HG03196 (cell line): Measurements from ENCODE around the gene ACOT8.
"Not testable (repeated sequence)": the region's sequence is repeated elsewhere in the genome, so short reads cannot be mapped to it uniquely, and the experiment has no call there.

Experiments used
- ATAC-seq: cut with Tn5 transposase; IDR thresholded peaks from one replicate; pipeline ENCODE4 v1.9.1; 2021; ENCODE audit not compliant: unreplicated experiment

Gene ACOT8

GRCh38 chr20:45857114-45857881 is at the start of gene ACOT8, which contains the start of gene ZSWIM3:
ACOT8 (minus strand) TSS chr20:45857392; CDS start chr20:45857315, 77 bp downstream.
ZSWIM3 (plus strand) TSS chr20:45857614; CDS start chr20:45857826, 212 bp downstream.
- peak; percentile 91 for ATAC-seq

GRCh38 chr20:45905505-45906079 is 48.4 kb upstream of the ACOT8 start:
- no peak for ATAC-seq

- ATAC-seq = no peak
These were observed 47.7 kb upstream of the ACOT8 start for GRCh38 chr20:45904583-45905504.

GRCh38 chr20:45902199-45902701 is 45.1 kb upstream of the ACOT8 start:
- no peak for ATAC-seq

- ATAC-seq = not testable (repeated sequence)
These were observed 44.1 kb upstream of the ACOT8 start for GRCh38 chr20:45901332-45901731.

GRCh38 chr20:45899046-45899835 is 42.0 kb upstream of the ACOT8 start:
- ATAC-seq = no peak

- ATAC-seq = no peak
These were observed 41.1 kb upstream of the ACOT8 start for GRCh38 chr20:45898285-45898684.

GRCh38 chr20:45897692-45898091 is 40.5 kb upstream of the ACOT8 start:
- ATAC-seq = no peak

- no peak for ATAC-seq
These were observed 40.1 kb upstream of the ACOT8 start for GRCh38 chr20:45897289-45897688.

- ATAC-seq = no peak
These were observed 39.5 kb upstream of the ACOT8 start for GRCh38 chr20:45896641-45897161.

- ATAC-seq = no peak
These were observed 37.6 kb upstream of the ACOT8 start for GRCh38 chr20:45894797-45895196.

- ATAC-seq = no peak
These were observed 36.6 kb upstream of the ACOT8 start for GRCh38 chr20:45893831-45894230.

- ATAC-seq = no peak
These were observed 35.8 kb upstream of the ACOT8 start for GRCh38 chr20:45892828-45893500.

- no peak for ATAC-seq
These were observed 35.0 kb upstream of the ACOT8 start for GRCh38 chr20:45892049-45892825.

- ATAC-seq = peak; percentile 68
These were observed 34.1 kb upstream of the ACOT8 start, which contains the start of the genes CTSA and NEURL2 for GRCh38 chr20:45890985-45891983. CTSA (plus strand) TSS chr20:45891335; CDS start chr20:45891569, 234 bp downstream. NEURL2 (minus strand) TSS chr20:45891208; CDS start chr20:45890991, 217 bp downstream.

GRCh38 chr20:45890077-45890984 is 33.1 kb upstream of the ACOT8 start:
- ATAC-seq = peak; percentile 31
